T-cell (primary cell): ENCODE measurements around the gene GALNTL6. TPM values are rescaled to one million over a fixed set of nuclear protein-coding genes. Genes with fewer than 3 reads are reported as not detected.

Experiments used
- ATAC-seq, 4 experiments: fragments of 200-7000 bp in 3 of 4; fragments of 150-1000 bp in 1 of 4; cut with Tn5 transposase; replicated peaks in 1 of 4; 1 replicate in 3 of 4; 2 replicates in 1 of 4; pipeline ENCODE4 v1.10.0; 2021; ENCODE audit warnings: moderate library complexity in 3 of 4, mild to moderate bottlenecking in 2 of 4, moderate number of reproducible peaks in 1 of 4
- CTCF ChIA-PET, 2 donors: fragments of 300-600 bp; sonication (Branson Sonifier 250); formaldehyde crosslinking; loops; one replicate each; lab custom pipeline; 2022; ENCODE audit warnings: antibody characterized with exemption in 2 of 2; lab: Charles Lee
- POLR2A ChIA-PET, 2 donors: fragments of 300-600 bp; sonication (Branson Sonifier 250); formaldehyde crosslinking; loops; one replicate each; lab custom pipeline; 2022; ENCODE audit warnings: antibody characterized with exemption in 2 of 2; lab: Charles Lee
- DNase-seq, 35 experiments: peaks; one replicate each; pipeline versions ENCODE4 v3.0.0 to v3.0.0-alpha.2; 2013 to 2023
- H3K27ac ChIP-seq: one replicate; pipeline ENCODE4 v1.5.1; 2013; ENCODE audit warnings: low read length
- H3K27me3 ChIP-seq, 2 experiments: replicated peaks in 1 of 2; 1 replicate in 1 of 2; 2 replicates in 1 of 2; pipeline versions ENCODE4 v1.6.1 to v1.7.0; 2013; ENCODE audit warnings: low read length in 1 of 2, mixed read lengths in 1 of 2; ENCODE audit not compliant: control insufficient read depth in 2 of 2, insufficient read depth in 2 of 2; ENCODE audit errors: extremely low read depth in 1 of 2
- H3K36me3 ChIP-seq, 2 donors: 1 replicate in 1 of 2; 2 replicates in 1 of 2; pipeline versions ENCODE4 v1.6.1 to v1.7.0; 2013; ENCODE audit warnings: low read length in 1 of 2; ENCODE audit not compliant: control insufficient read depth in 2 of 2, insufficient read depth in 1 of 2; ENCODE audit errors: extremely low read depth in 1 of 2
- H3K4me1 ChIP-seq, 2 experiments: 1 replicate in 1 of 2; 2 replicates in 1 of 2; pipeline versions ENCODE4 v1.6.1 to v1.7.0; 2013; ENCODE audit warnings: low read length in 2 of 2, mixed read lengths in 1 of 2; ENCODE audit not compliant: insufficient read depth in 2 of 2, control insufficient read depth in 1 of 2; ENCODE audit errors: extremely low read depth in 1 of 2
- H3K4me3 ChIP-seq, 2 donors: 1 replicate in 1 of 2; 2 replicates in 1 of 2; pipeline versions ENCODE4 v1.5.1 to v1.7.0; 2013; ENCODE audit warnings: mild to moderate bottlenecking in 2 of 2, low read length in 1 of 2, moderate library complexity in 1 of 2; ENCODE audit not compliant: control insufficient read depth in 1 of 2; ENCODE audit errors: extremely low read depth in 1 of 2
- H3K9me3 ChIP-seq: 2 replicates; pipeline ENCODE4 v1.7.0; 2013
- H3K27ac Mint-ChIP-seq, 2 donors: one replicate each; pipeline ENCODE4 v1.8.0; 2020 to 2021; ENCODE audit warnings: mild to moderate bottlenecking in 2 of 2, mixed read lengths in 2 of 2
- H3K27me3 Mint-ChIP-seq, 2 donors: one replicate each; pipeline ENCODE4 v1.8.0; 2021 to 2022; ENCODE audit warnings: mixed read lengths in 2 of 2
- H3K36me3 Mint-ChIP-seq: one replicate; pipeline ENCODE4 v1.8.0; 2021; ENCODE audit warnings: mixed read lengths
- H3K4me1 Mint-ChIP-seq, 3 donors: one replicate each; pipeline ENCODE4 v1.8.0; 2020 to 2022; ENCODE audit warnings: mixed read lengths in 3 of 3, mild to moderate bottlenecking in 1 of 3
- H3K4me3 Mint-ChIP-seq, 3 donors: one replicate each; pipeline ENCODE4 v1.8.0; 2020 to 2022; ENCODE audit warnings: mild to moderate bottlenecking in 3 of 3, mixed read lengths in 3 of 3, moderate library complexity in 3 of 3
- H3K9me3 Mint-ChIP-seq, 3 donors: one replicate each; pipeline ENCODE4 v1.8.0; 2020 to 2022; ENCODE audit warnings: mixed read lengths in 3 of 3
- WGBS: methylation state at CpG from one replicate; pipeline ENCODE4 v1.1.5; 2013; ENCODE audit warnings: missing lambda C conversion rate; ENCODE audit not compliant: insufficient coverage; 5-methylcytosine and 5-hydroxymethylcytosine counted together
- total RNA-seq, 35 experiments: library from RNA in 6 of 35; stranded (reverse) in 6 of 35; fragments of 120-200 nt in 1 of 35; gene quantifications; one replicate each; pipeline versions ENCODE4 v1.2.1 to v1.2.4 and lab custom pipeline; 2013 to 2026

The GALNTL6 gene
- total RNA-seq, 5 donors from 2014 or later (not counting 1 experiment from before 2014, with no cell fraction given): not detected

DNA sequence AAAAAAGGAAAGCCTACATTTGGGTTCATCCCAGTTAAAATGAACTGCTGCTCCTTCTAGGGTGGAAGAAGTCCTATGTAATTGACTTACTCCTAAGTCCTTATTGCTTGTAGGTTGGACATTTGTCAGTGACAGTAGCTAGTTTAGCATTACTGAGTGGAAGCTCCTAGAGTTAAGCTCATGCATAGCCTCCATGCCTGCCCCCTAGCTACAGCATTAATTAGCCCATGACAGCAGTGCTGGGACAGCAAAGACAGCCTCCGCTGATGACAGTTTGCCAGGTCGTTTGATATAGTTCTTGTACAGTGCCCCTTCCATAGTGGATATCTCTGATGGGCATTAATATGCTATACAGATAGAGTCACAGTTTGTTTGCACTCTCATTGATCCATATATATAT, 18.7 kb upstream of the GALNTL6 start:
- Histone ChIP-seq H3K4me1 (no peaks in the 10 kb centered on the region), H3K36me3 (no peaks in the 10 kb centered on the region), H3K4me3 (no peak overlapping the region), H3K9me3 (no peaks in the 10 kb centered on the region), H3K27ac (no peak overlapping the region), H3K27me3 (no peaks in the 10 kb centered on the region)
- H3K36me3 Mint-ChIP-seq: no peaks in the 10 kb centered on the region
- H3K4me3 Mint-ChIP-seq: no peak overlapping the region
- DNase-seq (no peak), ATAC-seq (no peak)
- ChIA-PET CTCF (no interaction called here), POLR2A (no interaction called here)
- H3K27ac Mint-ChIP-seq: no peak overlapping the region
- H3K4me1 Mint-ChIP-seq: no peaks in the 10 kb centered on the region
- no CpG with 5 or more reads among the region's 2 CpGs for WGBS
- peaks cover 2 to 13% (median 3%) of the 10 kb centered on the region in 3 donors for H3K9me3 Mint-ChIP-seq
- H3K27me3 Mint-ChIP-seq: no peaks in the 10 kb centered on the region

DNA sequence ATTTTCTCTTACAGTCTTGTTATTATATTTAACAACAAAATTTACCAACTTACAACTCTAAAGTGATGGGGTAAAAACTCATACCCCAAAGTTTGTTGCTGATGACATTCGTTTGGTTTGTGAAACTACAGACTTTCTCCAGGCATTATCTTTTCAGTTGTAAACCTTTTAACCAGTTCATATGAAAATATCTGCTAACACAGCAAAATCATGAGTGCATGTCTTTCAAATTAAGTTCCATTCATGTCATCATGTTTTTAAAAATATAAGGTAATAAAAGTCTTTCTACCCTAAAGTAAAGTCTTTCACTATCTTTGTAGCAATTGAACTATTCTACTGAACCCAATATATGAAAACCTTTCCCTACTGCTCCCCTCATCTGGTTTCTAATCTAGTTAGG, 3.4 kb upstream of the GALNTL6 start:
- Histone ChIP-seq H3K4me1 (no peaks in the 10 kb centered on the region), H3K27me3 (peaks cover 6 to 17% of the 10 kb centered on the region in 2 experiments), H3K27ac (no peak overlapping the region), H3K4me3 (no peak overlapping the region), H3K9me3 (no peaks in the 10 kb centered on the region), H3K36me3 (no peaks in the 10 kb centered on the region)
- Mint-ChIP-seq H3K4me1 (no peaks in the 10 kb centered on the region), H3K36me3 (no peaks in the 10 kb centered on the region), H3K27ac (no peak overlapping the region), H3K9me3 (peaks cover 0 to 7% (median 0%) of the 10 kb centered on the region in 3 donors), H3K27me3 (peaks cover 15 to 17% of the 10 kb centered on the region in 2 donors), H3K4me3 (no peak overlapping the region)
- ATAC-seq (no peak), DNase-seq (no peak)
- WGBS: no CpG with 5 or more reads among the region's 1 CpG
- CTCF ChIA-PET: no interaction called here
- POLR2A ChIA-PET: no interaction called here

DNA sequence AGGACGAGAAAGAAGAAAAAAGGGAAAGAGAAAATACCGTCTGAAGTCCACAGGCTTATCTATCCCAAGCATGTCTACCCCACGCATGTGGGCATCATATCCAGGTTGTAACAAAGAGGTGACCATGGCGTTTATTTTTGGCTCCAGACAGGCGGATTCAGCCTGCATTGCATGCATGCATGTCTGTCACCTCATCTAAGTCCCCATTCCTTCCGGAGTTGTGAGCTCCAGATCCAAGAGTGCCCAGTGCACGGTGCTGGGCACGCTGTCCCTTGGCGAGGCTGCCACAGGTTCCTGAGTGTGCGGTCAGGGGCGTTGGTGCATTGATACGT, 905 bp upstream of the GALNTL6 start:
- WGBS: 7% methylated on average over 9 of the region's 12 CpGs
- Mint-ChIP-seq H3K36me3 (no peaks in the 10 kb centered on the region), H3K4me1 (no peaks in the 10 kb centered on the region), H3K27ac (no peak overlapping the region), H3K27me3 (peaks cover 15 to 25% of the 10 kb centered on the region in 2 donors), H3K4me3 (no peak overlapping the region), H3K9me3 (no peaks in the 10 kb centered on the region)
- POLR2A ChIA-PET: no interaction called here
- Histone ChIP-seq H3K27me3 (peaks cover 6 to 17% of the 10 kb centered on the region in 2 experiments), H3K27ac (no peak overlapping the region), H3K9me3 (no peaks in the 10 kb centered on the region), H3K4me1 (no peaks in the 10 kb centered on the region), H3K36me3 (no peaks in the 10 kb centered on the region), H3K4me3 (no peak overlapping the region)
- no peak for ATAC-seq
- no peak for DNase-seq
- CTCF ChIA-PET: no interaction called here

GRCh38 chr4:171813526-171814250, 484 bp downstream of the GALNTL6 start:
- Mint-ChIP-seq H3K4me3 (no peak overlapping the region), H3K9me3 (no peaks in the 10 kb centered on the region), H3K27ac (no peak overlapping the region), H3K4me1 (no peaks in the 10 kb centered on the region), H3K36me3 (no peaks in the 10 kb centered on the region), H3K27me3 (peaks cover 15 to 25% of the 10 kb centered on the region in 2 donors)
- peaks cover 6 to 17% of the 10 kb centered on the region in 2 experiments for H3K27me3 ChIP-seq
- DNase-seq (no peak), ATAC-seq (no peak)
- no peak overlapping the region for H3K4me3 ChIP-seq
- no peaks in the 10 kb centered on the region for H3K4me1 ChIP-seq
- WGBS: 20% methylated on average over 34 of the region's 43 CpGs
- ChIA-PET POLR2A (no interaction called here), CTCF (no interaction called here)
- H3K9me3 ChIP-seq: no peaks in the 10 kb centered on the region
- no peak overlapping the region for H3K27ac ChIP-seq
- no peaks in the 10 kb centered on the region for H3K36me3 ChIP-seq

- Mint-ChIP-seq H3K4me1 (no peaks in the 10 kb centered on the region), H3K9me3 (no peaks in the 10 kb centered on the region), H3K27ac (no peak overlapping the region), H3K36me3 (no peaks in the 10 kb centered on the region), H3K27me3 (peaks cover 15 to 25% of the 10 kb centered on the region in 2 donors), H3K4me3 (no peak overlapping the region)
- Histone ChIP-seq H3K4me3 (no peak overlapping the region), H3K36me3 (no peaks in the 10 kb centered on the region), H3K27me3 (peaks cover 6 to 17% of the 10 kb centered on the region in 2 experiments), H3K27ac (no peak overlapping the region), H3K4me1 (no peaks in the 10 kb centered on the region), H3K9me3 (no peaks in the 10 kb centered on the region)
- ATAC-seq (no peak), DNase-seq (no peak)
- ChIA-PET POLR2A (no interaction called here), CTCF (no interaction called here)
- WGBS: 85% methylated on average over 6 of the region's 11 CpGs
Observed at GRCh38 chr4:171814545-171814944, 1.3 kb downstream of the GALNTL6 start.

GRCh38 chr4:171817026-171817425, 3.8 kb downstream of the GALNTL6 start:
- Histone ChIP-seq H3K36me3 (no peaks in the 10 kb centered on the region), H3K4me3 (no peak overlapping the region), H3K27ac (no peak overlapping the region), H3K9me3 (no peaks in the 10 kb centered on the region), H3K27me3 (peaks cover 6 to 17% of the 10 kb centered on the region in 2 experiments), H3K4me1 (no peaks in the 10 kb centered on the region)
- ATAC-seq: no peak
- POLR2A ChIA-PET: no interaction called here
- no peaks in the 10 kb centered on the region for H3K36me3 Mint-ChIP-seq
- no peak for DNase-seq
- no peak overlapping the region for H3K27ac Mint-ChIP-seq
- no CpG with 5 or more reads among the region's 1 CpG for WGBS
- H3K27me3 Mint-ChIP-seq: peaks cover 14 to 23% of the 10 kb centered on the region in 2 donors
- no peaks in the 10 kb centered on the region for H3K4me1 Mint-ChIP-seq
- peaks cover 0 to 2% (median 0%) of the 10 kb centered on the region in 3 donors for H3K9me3 Mint-ChIP-seq
- CTCF ChIA-PET: no interaction called here
- H3K4me3 Mint-ChIP-seq: no peak overlapping the region
